Measurements from ENCODE around the gene PPP1R14B.

DNA sequence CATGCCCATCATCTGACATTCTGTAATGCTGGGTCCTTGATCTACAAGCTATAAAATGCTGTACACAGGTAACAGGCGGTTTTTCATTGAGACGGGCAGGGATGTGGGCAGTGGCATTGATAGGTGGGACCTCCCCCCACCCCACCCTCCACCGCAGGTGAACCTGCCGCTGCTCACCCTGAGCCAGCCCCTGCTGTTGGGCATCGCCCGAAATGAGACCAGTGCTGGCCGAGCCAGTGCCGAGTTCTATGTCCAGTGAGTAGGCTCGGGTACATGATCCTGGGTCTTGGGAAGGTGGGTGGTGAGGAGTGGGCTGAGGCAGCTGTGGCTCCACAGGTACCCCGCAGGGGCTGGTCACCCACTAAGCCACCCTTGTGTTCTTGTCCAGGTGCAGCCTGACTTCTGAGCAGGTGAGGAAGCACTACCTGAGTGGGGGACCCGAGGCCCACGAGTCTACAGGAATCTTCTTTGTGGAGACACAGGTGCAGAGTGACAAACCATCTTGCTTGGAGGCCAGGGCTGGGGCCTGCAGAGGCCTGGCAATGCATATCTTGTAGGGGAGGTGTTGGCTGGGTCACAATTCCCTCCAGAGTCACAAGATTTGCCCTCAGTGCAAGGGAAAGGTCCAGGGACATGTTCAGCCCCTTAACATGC, 17.5 kb downstream of the PPP1R14B start:
- TF ChIP-seq CREB1 (IDR thresholded peaks at IDR 0.05) (no peak), CREB1 (CRISPR knock-in tag; IDR thresholded peaks at IDR 0.05) (no peak), TBX3 (IDR thresholded peaks at IDR 0.05; ENCODE audit: borderline replicate concordance) (no peak), NCOA5 (CRISPR knock-in tag; IDR thresholded peaks at IDR 0.05) (no peak), SRF (IDR thresholded peaks at IDR 0.05; ENCODE audit: low read depth, low read length) (no peak), RFXAP (CRISPR knock-in tag; IDR thresholded peaks at IDR 0.05; ENCODE audit: borderline replicate concordance) (no peak), FOXK2 (IDR thresholded peaks at IDR 0.05) (no peak), KLF16 (CRISPR knock-in tag; IDR thresholded peaks at IDR 0.05) (no peak), GABPA (IDR thresholded peaks at IDR 0.05; ENCODE audit: low read depth, low read length) (no peak), GABPA (CRISPR knock-in tag; IDR thresholded peaks at IDR 0.05; ENCODE audit: low read depth) (no peak), TRIM24 (CRISPR knock-in tag; IDR thresholded peaks at IDR 0.05) (no peak)
- TF ChIP-seq, protein P1, sequence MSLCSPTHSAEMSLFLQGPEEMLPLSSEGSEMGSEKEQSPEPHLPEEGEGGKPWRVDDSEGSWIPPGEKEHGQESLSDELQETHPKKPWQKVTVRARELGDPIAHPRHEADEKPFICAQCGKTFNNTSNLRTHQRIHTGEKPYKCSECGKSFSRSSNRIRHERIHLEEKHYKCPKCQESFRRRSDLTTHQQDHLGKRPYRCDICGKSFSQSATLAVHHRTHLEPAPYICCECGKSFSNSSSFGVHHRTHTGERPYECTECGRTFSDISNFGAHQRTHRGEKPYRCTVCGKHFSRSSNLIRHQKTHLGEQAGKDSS (CRISPR knock-in tag; IDR thresholded peaks at IDR 0.05; ENCODE audit: borderline replicate concordance, low read depth), result no peak
- TF ChIP-seq, protein P2, sequence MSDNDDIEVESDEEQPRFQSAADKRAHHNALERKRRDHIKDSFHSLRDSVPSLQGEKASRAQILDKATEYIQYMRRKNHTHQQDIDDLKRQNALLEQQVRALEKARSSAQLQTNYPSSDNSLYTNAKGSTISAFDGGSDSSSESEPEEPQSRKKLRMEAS (IDR thresholded peaks at IDR 0.05), result no peak
- TF ChIP-seq, protein P3, sequence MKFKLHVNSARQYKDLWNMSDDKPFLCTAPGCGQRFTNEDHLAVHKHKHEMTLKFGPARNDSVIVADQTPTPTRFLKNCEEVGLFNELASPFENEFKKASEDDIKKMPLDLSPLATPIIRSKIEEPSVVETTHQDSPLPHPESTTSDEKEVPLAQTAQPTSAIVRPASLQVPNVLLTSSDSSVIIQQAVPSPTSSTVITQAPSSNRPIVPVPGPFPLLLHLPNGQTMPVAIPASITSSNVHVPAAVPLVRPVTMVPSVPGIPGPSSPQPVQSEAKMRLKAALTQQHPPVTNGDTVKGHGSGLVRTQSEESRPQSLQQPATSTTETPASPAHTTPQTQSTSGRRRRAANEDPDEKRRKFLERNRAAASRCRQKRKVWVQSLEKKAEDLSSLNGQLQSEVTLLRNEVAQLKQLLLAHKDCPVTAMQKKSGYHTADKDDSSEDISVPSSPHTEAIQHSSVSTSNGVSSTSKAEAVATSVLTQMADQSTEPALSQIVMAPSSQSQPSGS (CRISPR knock-in tag; IDR thresholded peaks at IDR 0.05), result no peak
- TF ChIP-seq, protein P4, sequence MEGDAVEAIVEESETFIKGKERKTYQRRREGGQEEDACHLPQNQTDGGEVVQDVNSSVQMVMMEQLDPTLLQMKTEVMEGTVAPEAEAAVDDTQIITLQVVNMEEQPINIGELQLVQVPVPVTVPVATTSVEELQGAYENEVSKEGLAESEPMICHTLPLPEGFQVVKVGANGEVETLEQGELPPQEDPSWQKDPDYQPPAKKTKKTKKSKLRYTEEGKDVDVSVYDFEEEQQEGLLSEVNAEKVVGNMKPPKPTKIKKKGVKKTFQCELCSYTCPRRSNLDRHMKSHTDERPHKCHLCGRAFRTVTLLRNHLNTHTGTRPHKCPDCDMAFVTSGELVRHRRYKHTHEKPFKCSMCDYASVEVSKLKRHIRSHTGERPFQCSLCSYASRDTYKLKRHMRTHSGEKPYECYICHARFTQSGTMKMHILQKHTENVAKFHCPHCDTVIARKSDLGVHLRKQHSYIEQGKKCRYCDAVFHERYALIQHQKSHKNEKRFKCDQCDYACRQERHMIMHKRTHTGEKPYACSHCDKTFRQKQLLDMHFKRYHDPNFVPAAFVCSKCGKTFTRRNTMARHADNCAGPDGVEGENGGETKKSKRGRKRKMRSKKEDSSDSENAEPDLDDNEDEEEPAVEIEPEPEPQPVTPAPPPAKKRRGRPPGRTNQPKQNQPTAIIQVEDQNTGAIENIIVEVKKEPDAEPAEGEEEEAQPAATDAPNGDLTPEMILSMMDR (CRISPR knock-in tag; IDR thresholded peaks at IDR 0.05), result no peak

All from HepG2 (cell line).